Measurements from ENCODE around the gene MAOB.

The MAOB gene

DNA sequence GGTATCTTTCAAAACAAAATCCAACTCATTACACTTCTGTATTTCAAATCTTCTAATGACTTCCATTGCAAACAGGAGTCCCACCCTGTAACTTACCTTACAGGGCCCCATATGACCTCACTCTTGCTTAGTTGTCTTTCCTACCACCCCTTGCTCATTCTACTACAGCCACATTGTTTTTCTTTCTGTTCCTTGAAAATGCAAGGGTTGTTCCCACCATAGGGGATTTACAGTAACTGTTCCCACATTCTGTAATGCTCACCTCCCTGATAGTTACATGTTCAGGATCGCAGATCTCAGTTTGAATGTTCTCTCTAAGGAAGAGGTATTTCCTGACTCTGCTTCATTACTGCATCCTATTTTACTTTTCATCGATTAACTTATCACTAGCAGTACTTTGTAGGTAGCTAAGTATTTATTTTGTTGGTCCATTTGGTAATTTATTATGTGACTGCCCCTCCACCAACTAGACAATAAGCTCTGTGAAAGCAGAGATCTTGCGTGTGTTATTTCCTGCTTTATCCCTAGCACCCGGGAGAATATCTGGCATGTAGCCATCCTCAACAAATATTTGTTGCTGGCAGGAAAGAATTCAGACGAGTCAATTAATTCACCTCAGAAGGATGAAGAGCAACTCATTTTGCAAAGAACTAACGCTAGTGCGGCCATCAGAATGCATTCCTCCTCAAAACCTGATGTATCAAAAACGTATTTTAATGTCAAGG is 21.4 kb downstream of the MAOB start:
- no peak for DNase-seq (ENCODE audit: low spot score)

DNA sequence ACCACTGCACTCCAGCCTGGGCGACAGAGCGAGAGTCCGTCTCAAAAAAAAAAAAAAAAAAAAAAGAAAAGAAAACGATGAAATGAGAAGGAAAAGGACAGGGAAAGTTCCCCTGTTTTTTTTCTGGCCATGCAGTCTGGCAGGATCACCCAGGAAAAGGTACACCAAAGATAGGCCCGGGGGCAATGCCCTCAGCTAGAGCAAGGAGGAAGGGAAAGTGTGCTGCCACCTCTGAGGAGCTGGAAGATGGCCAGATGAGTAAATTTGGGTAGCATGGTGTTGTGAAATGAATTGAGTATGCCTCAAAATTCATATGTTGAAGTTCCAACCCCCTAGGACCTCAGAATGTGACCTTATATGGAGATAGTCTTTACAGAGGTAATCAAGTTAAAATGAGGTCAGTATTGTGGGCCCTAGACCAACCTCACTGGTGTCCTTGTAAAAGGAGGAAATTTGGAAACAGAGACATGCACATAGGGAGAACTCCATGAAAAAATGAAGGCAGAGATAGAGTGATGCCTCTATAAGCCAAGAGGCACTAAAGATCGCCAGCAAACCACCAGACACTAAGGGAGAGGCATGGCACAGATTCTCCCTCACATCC is 28.9 kb downstream of the MAOB start:
- no peak for DNase-seq (ENCODE audit: low spot score)

- DNase-seq (ENCODE audit: low spot score), result no peak
Observed at GRCh38 chrX:43850629-43851028, 31.6 kb downstream of the MAOB start.

- DNase-seq (ENCODE audit: low spot score), result no peak
Observed at GRCh38 chrX:43849173-43849572, 33.1 kb downstream of the MAOB start.

DNA sequence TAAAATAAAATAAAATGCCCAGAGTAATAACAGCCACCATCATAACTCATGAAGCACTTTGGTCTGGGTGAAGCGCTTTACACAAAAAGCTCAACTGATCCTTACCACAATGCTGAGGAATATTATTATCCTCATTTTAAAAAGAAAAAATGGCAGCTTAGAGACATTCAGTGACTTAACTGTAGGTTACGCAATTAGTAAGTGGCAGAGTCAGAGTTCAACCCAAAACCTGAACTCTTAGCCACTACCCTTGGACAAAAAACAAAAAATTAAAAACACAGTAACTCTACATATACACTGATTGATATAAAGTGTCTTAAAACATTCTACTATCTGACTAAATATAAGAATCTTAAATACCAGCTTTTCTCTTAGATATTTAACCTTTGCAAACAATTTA is 34.9 kb downstream of the MAOB start:
- no peak for DNase-seq (ENCODE audit: low spot score)

DNA sequence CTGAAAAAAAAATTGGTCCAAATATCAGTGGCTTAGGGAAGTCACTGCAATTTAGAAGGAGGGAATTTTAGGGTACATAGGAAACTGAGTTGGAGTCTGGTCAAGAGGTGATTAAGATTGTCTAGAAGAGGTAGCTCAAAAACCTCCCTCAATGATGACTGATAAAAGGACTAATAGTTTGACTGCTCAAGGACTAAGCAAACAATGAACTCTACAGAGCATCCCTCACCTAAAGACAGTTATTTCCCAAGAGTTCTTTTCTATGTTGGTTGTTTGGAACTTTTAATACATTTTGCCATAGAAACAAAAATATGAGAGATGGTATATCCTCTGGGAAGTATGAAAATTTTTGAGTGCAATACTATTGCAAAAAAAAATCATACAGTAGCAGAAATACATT is 35.7 kb downstream of the MAOB start:
- no peak for DNase-seq (ENCODE audit: low spot score)

DNA sequence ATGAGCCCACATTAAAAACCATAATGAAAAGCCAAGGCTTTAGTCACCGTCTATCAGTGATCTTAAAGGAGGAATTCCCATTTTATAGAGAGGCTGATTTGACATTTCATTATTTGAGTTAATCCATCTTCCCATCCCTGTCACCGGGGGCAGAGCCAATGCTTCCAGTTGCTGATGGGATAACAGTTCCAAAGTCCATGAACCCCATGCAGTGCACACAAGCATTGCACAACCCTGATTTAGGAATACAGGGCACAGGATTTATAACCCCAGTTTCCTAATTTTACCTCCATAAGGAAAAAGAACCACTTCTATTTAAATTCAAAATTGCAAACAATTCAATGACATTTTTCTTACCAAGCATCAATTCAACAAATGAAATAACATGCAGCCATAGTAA is 36.5 kb downstream of the MAOB start:
- DNase-seq (ENCODE audit: low spot score), result no peak

GRCh38 chrX:43840265-43840664 is 42.0 kb downstream of the MAOB start:
- no peak for DNase-seq (ENCODE audit: low spot score)

DNA sequence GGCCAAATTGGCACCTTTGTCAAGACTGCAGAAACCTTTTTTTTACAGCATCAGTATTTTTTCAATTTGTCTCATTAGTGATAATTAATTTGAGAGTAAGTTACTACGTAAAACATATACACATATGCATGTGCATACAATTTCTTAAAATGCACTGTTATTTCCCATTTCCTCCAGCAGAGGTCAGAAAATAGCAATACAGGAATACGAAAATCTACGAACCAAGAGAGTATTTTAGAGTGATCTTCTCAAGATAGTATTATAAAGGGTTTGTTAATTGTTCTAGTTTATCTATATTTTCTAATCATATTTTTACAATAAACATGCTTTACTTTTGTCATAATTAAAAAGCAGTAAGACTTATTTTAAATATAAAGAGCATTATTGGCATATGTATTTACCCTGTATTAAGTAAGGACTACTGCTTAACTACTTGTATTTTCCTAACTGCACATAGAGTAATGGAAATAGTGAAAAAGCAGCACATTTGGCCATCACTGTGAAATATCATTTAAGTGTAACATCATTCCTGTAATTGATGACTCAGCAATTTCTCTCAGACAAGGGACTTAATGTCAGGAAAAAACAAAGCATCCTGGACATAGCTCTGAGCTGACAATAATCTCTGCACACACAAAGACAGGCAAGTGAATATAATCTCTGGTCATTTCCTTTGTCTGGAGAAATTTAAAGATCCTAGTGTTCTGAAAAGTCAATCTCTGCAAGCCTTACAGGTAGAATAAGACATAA is 45.6 kb downstream of the MAOB start:
- DNase-seq (ENCODE audit: low spot score), result no peak

DNA sequence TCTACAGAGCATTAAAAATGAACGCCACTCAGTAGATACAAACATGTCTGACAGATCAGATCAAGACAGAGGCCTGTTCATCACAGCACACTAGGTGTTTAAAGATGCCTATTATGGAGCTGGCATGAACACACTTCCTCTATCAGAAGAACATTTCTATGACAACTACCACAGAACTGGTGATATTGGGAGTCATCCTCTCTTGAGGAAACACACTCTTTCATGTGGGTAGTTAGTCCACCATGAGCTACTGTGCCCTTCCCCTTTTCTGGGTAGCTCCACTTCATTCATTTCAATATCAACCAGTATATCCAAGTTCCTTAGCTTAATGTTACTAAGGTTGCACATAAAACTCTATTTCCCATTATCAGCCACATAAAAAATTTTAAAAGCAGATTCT is 46.7 kb downstream of the MAOB start:
- no peak for DNase-seq (ENCODE audit: low spot score)

DNA sequence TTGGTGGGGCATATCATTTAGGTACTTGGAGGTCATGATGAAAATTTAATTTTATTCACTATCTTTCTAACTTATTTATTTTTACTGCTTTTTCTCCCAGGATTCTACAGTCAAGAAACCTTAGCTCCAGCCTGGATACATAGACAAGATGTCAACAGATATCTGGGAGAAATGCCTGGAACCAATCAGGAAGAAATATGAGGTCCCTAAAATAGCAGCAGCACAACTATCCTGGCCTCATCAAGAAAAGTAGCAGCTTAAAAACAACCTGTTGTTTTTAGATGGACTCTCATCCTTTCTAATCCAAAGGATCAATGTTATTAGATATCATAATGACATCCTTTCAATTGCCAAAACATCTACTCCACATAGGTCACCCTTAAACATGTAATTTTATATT is 54.5 kb downstream of the MAOB start:
- no peak for DNase-seq (ENCODE audit: low spot score)

DNA sequence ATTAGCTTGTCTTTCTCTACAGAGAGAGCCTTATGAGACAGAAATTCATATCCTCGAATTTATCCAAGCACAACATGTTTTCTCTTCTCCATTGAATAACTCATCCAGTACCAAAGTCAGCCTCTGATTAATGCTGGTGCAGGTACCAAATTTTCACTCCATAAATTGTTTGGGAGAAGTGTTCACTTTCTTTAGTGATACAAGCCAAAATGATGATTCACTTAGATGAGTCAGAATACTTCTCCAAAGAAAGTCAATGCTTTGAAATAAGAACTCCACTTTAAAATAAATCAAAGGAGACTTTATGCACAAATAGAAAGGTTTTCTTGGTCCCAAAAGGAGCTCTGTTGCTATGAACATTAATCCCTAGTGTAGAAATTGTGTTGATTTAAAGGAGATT is 60.2 kb downstream of the MAOB start:
- DNase-seq (ENCODE audit: low spot score), result no peak

DNA sequence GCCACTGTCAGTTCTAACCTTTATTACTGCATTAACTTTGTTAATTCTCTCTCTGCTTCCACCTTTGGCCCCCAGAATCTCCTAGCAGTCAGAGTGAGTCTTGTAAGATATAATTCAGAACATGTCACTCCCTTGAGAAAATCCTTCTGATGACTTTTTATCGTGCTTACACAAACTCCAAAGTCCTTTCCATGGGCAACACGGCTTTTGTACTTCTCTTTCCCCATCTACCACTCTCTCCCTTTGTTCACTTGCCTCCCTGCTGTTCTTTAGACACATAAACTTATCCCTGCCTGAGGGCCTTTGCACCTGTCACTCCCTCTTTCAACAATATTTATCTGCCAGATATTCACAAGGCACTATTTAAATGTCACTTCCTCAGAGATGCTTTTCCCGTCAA is 64.8 kb downstream of the MAOB start:
- no peak for DNase-seq (ENCODE audit: low spot score)

GRCh38 chrX:43815209-43815608 is 67.0 kb downstream of the MAOB start:
- no peak for DNase-seq (ENCODE audit: low spot score)

DNA sequence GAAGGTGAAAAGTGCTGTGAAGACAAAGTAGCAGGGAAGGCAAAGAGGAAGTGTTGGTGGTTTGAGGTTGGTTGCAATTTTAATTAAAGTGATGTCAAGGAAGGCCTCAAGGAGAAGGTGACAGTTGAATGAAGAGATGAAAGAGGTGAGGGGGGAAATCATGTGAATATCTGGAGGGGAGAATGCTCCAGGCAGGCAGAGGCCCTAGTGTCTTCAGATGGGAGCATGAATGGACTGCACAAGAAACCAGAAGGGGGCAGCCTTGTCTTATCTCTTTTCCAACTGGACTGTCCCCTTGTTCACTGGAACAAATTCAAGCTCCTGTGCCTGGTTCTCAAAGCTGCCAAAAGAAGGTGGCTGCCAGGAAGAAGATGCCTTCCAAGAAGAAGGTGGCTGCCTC is 68.4 kb downstream of the MAOB start:
- DNase-seq (ENCODE audit: low spot score), result no peak

- no peak for DNase-seq (ENCODE audit: low spot score)
Observed at GRCh38 chrX:43813319-43813718, 68.9 kb downstream of the MAOB start.

- no peak for DNase-seq (ENCODE audit: low spot score)
Observed at GRCh38 chrX:43809463-43809862, 72.8 kb downstream of the MAOB start.

- no peak for DNase-seq (ENCODE audit: low spot score)
Observed at GRCh38 chrX:43808231-43808630, 74.0 kb downstream of the MAOB start.

- DNase-seq (ENCODE audit: low spot score), result no peak
Observed at GRCh38 chrX:43805579-43805978, 76.7 kb downstream of the MAOB start.

GRCh38 chrX:43804021-43804420 is 78.2 kb downstream of the MAOB start:
- no peak for DNase-seq (ENCODE audit: low spot score)

DNA sequence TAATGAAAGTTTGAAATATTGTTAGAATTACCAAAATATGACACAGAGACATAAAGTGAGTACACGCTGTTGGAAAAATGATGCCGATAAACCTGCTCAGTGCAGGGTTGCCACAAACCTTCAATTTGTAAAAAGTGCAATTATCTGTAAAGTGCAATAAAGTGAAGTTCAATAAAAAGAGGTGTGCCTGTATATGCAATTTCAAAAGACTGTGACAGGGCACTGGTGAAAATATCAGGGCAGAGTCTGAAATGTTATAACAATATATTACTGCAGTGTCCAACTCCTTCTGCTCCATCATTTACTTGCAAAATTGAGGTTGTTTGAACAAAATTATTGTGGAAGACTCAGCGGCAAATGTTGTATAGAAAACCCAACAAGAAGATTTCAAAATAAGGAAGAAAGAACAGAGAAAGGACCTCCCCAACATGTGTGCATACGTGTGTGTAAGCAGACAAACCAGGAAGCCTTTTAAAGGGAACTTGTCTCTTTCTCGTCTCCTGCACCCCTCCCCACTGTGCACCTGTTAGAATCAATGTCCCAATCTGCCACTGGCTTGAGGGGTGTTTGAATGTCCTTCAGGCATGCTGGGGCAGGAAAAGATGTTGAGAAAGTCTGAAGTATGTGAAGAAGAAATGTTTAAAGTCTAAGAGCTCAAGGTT is 96.2 kb downstream of the MAOB start:
- DNase-seq (ENCODE audit: low spot score), result no peak

DNA sequence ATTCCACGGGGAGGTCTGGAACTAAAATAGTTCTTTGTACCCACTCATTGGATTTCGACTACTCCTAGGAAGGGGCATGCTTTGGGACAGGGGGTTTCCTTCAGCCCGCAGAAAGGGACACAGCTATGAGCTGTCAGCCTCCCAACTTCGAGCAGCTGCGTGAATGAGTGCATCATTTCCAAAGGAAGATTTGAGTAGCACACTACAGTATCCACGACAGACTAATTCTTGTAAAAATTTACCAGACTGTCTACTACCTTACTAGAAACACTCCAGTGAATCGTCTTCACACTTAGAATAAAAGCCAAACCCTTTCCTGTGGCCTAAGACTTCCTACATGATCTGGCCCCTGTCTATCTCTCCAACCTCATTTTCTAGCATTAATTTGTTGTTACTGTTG is 124.2 kb downstream of the MAOB start:
- no peak for DNase-seq (ENCODE audit: low spot score)

DNA sequence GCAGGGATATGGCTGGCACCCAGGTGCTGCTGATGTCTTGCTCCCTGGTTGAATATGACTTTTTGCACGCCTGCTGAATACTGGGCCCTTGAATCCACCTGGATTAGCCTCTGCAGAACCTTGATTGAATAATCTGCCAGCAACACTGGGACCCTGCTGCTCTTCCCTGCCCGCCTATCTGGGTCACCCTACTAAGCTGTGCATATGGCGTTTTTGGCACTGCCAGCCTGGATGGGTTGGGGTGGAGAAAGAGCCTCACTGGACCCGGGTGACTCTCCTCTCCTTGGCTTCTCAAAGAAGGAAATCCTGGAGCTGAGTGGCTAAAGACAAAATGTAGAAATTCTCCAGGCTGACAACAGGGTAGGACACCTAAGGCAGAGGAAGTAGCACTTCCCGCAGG is 126.2 kb downstream of the MAOB start:
- DNase-seq (ENCODE audit: low spot score), result no peak

Data from putamen (tissue), 1 donor.